ENCODE measurements around the gene TRAF3IP1.
"Not testable (repeated sequence)": the region's sequence is repeated elsewhere in the genome, so short reads cannot be mapped to it uniquely, and the experiment has no call there.

TRAF3IP1 gene

DNA sequence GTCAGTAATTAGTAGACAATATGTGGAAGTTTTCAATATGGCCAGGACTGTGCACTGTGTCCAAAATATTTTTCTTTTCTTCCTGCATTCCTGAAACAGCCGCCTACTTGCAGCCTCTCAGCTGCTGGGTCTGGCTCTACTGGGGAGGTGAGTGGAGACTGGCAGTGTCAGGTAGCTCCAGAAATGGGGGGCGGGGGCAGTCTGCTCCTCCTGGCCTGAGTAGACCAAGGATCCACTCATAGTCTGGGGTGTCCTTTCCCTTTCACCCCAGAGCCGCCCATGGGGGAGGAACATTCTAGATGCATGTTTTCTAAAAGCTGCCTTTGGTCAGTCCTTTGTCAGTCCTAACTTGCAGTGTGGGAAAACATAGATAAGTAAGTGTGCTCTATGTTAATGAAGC lies 23.7 kb downstream of the TRAF3IP1 start:
- no peak for DNase-seq

DNA sequence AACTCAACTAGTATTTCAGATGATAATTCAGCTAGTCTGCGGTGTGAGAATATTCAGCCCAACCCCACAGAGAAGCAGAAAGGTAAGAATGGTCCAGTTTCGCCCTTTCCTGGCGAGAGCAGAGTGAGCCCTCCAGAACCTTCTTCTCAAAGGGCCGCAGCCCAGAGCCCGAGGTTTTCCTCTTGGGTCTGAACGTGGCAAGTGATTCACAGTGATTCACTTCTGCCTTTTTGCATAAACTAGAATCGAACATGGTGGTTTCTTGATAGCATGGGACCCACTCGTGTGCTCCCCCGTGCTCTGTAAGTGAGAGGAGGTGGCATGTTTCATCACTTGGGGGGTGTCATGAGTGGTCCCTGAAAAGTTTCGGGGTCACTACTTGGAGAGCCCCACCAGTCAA lies 24.2 kb downstream of the TRAF3IP1 start:
- no peak for DNase-seq

GRCh38 chr2:238345297-238345968 lies 25.1 kb downstream of the TRAF3IP1 start:
- DNase-seq, result no peak

GRCh38 chr2:238346544-238346943 lies 26.2 kb downstream of the TRAF3IP1 start:
- no peak for DNase-seq

DNA sequence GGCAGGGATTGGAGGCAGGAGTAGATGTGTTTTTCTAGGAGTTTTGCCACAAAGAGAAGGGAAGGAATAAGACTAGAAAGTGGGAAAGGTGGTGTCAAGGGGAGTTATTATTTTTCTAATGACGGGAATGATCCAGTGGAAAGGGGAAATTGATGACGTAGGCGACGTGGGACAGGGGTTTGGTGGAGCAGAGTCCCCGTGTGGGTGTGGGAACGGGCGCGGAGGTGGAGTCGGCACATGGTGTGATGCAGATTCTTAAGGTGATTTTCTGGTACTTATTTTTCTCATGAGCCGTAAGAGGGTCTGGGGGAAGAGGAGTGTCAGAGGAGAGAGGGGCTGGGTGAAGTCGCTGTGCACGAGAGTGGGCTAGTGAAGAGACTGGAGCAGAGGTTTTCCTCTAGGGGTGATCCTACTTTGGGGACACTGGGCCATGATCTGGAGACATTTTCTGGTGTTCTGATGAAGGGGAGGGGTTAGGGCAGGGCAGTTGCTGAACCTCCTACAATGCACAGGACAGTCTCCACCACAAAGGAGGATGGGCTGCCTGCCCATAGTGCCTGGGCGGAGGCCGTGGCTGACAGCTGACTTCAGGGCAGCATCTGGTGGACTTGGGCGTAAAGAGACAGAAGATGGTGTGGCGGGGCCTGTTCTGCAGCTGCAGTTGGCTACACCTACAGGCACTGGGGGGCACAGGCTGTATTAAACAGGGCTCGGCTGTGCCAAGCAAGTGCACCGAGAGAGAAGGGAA lies 30.0 kb downstream of the TRAF3IP1 start:
- no peak for DNase-seq

- no peak for DNase-seq
These were observed 31.0 kb downstream of the TRAF3IP1 start for GRCh38 chr2:238351315-238351714.

DNA sequence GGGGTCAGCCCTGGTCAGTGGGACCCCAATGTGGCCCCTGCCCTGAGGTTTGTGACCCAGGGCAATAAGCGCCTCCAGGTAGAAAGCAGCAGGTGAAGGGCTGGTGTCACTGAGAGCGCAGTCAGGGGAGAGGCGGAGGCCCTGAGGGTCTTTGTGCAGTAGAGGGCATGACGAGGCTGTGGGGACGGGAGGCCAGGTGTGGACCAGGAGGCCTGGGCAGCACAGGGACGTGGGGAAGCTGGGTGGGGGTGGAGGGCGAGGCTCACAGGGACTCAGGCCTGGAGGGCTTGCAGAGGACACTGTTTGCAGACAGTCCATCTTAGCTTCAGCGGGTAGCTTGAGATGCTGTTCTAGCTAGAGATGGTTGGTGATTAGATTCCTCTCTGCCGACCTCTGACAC lies 32.0 kb downstream of the TRAF3IP1 start:
- no peak for DNase-seq

DNA sequence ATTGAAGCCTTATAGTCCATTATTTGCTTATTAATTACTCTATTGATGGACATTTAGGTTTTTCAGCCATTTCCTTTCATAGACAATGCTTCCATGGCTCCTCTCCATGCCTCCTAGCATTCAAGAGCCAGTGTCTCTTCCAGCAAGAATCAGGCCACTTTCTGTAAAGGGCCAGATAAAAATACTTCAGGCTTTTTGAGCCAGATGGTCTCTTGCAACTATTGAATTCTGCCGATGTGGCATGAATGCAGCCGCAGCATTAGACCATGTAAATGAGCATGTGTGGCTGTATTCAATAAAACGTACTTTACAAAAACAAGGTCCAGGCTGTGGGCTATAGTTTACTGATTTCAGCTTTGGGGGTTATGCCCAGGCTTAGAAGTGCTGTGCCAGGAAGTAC lies 38.5 kb downstream of the TRAF3IP1 start:
- DNase-seq, result no peak

- DNase-seq, result no peak
These were observed 39.1 kb downstream of the TRAF3IP1 start for GRCh38 chr2:238359403-238359802.

GRCh38 chr2:238361877-238362276 lies 41.6 kb downstream of the TRAF3IP1 start:
- no peak for DNase-seq

DNA sequence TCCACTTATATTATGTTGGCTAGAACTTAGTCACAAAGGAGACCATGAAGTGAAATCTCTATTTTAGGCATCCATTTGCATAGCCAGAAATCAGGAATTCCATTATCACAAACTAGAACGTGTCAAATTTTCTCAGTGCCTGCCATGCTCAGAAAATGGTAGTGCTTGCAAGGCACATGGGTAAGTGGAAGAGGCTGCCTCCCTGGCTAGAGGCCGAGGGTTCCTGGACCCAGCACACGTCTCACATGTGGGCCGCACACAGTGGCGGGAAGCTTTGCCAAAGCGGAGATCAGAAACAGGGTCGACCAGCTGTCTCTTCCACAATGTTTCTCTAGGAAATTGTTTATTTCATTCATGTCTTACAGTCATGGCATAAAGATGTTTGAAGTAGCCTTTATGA lies 42.3 kb downstream of the TRAF3IP1 start:
- DNase-seq, result no peak

- DNase-seq, result no peak
These were observed 49.3 kb downstream of the TRAF3IP1 start for GRCh38 chr2:238369591-238370040.

GRCh38 chr2:238370094-238370822 lies 49.9 kb downstream of the TRAF3IP1 start:
- no peak for DNase-seq

GRCh38 chr2:238370823-238371372 lies 50.6 kb downstream of the TRAF3IP1 start:
- DNase-seq, result peak; percentile 27

DNA sequence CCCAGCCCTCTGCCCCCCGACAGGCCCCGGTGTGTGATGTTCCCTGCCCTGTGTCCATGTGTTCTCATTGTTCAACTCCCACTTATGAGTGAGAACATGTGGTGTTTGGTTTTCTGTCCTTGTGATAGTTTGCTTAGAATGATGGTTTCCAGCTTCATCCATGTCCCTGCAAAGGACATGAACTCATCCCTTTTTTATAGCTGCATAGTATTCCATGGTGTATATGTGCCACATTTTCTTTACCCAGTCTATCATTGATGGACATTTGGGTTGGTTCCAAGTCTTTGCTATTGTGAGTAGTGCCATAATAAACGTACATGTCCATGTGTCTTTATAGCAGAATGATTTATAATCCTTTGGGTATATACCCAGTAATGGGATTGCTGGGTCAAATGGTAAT lies 52.0 kb downstream of the TRAF3IP1 start:
- not testable (repeated sequence) for DNase-seq

- DNase-seq, result no peak
These were observed 56.6 kb downstream of the TRAF3IP1 start for GRCh38 chr2:238376884-238377391.

DNA sequence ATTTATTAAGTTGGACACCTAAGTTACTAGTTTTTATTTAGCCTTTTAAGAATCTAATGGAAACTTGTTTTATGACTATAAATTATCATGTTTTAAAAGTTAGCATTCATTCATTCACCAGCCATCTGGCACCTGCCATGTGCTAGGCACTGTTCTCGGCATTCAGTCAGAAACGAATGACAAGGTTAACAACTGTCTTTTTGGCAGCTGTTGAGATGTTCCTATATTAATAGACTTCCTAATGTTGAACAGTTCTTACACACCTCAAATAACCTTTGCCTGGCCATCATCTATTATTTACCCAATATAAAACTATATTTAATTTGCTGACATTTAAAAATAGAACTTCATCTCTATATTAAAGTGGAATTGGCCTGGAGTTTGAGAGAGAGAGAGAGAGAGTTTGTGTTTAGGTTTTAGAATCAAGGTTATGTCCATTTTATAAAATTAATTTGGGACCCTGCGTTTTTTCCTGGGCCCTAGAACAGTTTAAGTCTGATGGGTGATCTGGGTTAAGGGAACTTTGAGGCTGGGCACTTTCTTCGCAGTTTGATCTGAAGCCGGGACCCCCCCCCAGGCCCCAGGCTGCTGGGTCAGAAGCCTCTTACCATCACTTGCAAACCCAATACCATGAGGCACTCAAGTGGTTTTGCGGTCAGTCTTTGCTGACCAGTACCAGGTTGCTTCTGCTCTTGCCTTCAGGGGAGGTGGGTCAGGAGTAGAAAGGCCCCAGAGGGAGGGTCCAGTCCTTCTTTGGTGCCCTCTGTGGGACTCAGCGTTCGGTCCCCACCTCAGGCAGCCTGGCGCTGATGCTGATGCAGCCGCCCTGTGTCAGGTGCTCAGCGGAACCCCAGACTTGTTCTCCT lies 58.1 kb downstream of the TRAF3IP1 start:
- no peak for DNase-seq

GRCh38 chr2:238379096-238379810 lies 58.9 kb downstream of the TRAF3IP1 start:
- no peak for DNase-seq

GRCh38 chr2:238380336-238380735 lies 60.0 kb downstream of the TRAF3IP1 start:
- no peak for DNase-seq

GRCh38 chr2:238380785-238381184 lies 60.5 kb downstream of the TRAF3IP1 start:
- no peak for DNase-seq

- no peak for DNase-seq
These were observed 61.2 kb downstream of the TRAF3IP1 start for GRCh38 chr2:238381341-238382115.

All from T-helper 9 cell (primary cell).